Stimulated activated CD8-positive, alpha-beta memory T cell treated with anti-CD3 and anti-CD28 coated beads, Interleukin-2, amount 100 ng/mL, for 1 hour (primary cell): Measurements from ENCODE around the gene COG1.

Source experiments
- DNase-seq, 2 donors: peaks; one replicate each; pipeline ENCODE4 v3.0.0-alpha.2; 2020; ENCODE audit warnings: low read depth in 2 of 2

Gene COG1

DNA sequence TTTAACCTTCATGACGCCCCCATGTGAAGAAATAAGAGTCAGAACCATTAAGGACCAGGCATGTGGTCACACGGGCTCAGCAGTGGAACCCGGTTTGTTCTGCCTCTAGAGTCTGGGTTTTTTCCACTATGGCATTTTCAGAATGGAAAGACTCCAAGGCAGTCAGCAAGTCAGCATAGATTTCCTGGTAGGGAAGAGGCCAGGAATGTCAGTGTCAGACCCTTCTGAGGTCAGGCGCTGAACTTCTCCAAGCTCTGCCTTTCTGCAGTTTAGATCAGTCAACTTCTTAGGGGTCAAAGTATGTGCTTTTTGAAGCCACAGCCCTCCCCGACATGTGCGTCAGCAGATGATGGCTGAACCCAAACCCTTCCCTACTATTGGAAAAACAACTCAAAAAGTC, 24.2 kb upstream of the COG1 start:
- no peak for DNase-seq

- DNase-seq: no peak
Measured at GRCh38 chr17:73170324-73170723, 22.5 kb upstream of the COG1 start.

DNA sequence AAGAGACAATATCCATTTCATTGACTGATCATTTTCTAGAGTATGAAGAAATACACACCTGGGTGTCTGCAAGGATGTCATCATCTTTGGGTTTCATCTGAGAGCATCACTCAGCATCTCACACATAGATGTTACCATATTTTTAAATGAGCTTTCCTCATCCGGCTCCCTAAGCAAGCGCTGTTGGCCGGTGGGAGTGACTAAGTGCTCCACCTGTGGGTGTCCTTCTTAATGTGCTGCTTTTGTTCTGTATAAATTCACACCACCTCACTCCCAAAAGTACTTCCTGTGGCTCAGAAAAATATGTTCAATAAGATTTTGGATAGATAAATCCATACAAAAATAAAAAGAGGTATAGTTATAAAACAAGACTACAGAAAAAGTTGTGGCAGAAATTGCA, 20.6 kb upstream of the COG1 start:
- no peak for DNase-seq

GRCh38 chr17:73174126-73174525, 18.7 kb upstream of the COG1 start:
- no peak for DNase-seq

GRCh38 chr17:73175962-73176565, 16.8 kb upstream of the COG1 start:
- no peak for DNase-seq

- no peak for DNase-seq
Measured at GRCh38 chr17:73179387-73179786, 13.5 kb upstream of the COG1 start.

DNA sequence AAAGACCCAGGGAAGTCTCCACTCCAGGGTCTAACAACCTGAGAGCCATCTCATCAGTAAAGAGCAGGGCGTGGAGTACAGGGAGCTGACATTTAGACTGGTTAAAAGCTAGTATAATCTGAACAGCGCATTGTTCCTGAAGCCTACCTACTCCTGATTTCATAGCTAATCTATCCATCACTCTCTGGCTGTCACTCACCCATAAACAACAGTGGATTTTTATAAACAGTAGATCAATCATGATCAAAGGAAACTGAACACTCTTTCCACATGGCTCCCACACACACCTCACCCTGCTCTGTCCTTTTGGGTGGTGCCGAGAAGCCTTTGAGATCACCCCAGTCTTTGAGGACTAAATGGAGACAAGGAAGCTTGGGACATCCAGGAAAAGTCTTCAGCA, 13.0 kb upstream of the COG1 start:
- no peak for DNase-seq

- DNase-seq: no peak
Measured at GRCh38 chr17:73182616-73183310, 10.1 kb upstream of the COG1 start.

- no peak for DNase-seq
Measured at GRCh38 chr17:73184136-73184993, 8.5 kb upstream of the COG1 start.

DNA sequence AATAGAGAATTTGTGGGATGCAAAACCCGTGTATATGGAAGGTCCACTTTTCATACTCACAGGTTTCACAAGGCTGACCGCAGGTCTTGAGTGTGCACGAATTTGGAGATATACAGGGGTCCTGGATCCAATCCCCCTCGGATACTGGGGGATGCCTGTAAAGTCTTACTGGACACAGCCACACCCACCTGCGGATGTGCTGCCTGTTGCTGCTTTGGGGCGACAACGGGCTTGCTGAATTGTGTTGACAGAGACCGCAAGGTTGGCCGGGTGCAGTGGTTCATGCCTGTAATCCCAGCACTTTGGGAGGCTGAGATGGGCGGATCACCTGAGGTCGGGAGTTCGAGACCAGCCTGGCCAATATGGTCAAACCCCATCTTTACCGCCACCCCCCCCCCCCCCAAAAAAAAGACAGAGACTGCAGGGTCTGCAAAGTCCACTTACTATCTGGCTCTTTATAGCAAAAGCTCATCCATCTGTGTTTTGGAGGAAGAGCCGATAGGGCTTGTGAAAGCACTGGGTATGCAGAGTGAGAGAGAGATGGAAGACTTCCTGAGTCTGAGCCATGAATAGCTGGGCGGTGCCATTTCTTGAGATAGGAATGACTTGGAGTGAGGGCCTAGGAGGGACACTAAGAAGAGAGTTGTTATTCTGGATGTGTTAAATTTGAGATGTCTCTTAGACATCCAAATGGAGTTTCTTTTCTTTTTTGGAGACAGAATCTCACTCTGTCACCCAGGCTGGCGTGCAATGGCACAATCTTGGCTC, 6.4 kb upstream of the COG1 start:
- DNase-seq: no peak

DNA sequence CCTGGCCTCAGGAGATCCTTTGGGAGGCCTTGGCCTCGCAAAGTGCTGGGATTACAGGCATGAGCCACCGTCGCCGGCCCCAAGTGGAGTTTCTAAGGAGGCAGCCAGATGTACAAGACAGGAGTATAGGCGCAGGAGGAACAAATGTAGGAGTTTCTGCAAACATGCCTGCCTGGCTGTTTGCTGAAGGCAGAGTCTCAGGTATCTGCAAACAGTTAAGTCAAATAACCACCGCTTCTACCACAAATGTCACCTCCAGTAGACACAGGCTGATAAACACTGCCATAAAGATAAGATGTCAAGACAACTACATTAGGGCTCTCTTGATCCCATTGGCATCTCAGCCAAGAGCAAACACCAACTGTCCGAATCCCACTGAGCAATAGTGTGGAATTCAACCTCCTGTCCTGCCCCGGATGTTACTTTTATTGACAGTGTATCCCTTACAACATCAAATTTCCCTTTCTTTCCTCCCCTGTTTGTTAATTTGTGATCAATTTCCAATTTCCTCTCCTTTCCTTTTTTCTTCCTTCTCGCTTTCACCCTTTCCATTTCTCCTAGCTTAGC, 5.6 kb upstream of the COG1 start:
- DNase-seq: no peak

DNA sequence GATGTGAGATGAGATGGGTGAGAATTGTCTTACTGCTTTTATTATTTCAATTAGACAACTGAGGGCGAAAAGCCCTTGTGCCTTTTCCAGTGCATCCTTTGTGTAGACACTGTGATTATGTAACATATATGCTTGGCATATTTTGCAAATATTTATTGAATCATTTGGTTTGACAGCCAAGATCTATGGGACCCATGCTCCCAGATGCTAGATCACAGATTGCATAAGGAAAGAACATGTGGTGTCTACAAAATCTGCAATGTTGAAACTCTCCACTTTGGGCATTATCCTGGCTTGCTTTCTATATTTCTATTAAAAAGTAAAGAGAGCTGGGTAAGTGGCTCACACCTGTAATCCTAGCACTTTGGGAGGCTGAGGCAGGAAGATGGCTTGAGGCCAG, 4.8 kb upstream of the COG1 start:
- no peak for DNase-seq

DNA sequence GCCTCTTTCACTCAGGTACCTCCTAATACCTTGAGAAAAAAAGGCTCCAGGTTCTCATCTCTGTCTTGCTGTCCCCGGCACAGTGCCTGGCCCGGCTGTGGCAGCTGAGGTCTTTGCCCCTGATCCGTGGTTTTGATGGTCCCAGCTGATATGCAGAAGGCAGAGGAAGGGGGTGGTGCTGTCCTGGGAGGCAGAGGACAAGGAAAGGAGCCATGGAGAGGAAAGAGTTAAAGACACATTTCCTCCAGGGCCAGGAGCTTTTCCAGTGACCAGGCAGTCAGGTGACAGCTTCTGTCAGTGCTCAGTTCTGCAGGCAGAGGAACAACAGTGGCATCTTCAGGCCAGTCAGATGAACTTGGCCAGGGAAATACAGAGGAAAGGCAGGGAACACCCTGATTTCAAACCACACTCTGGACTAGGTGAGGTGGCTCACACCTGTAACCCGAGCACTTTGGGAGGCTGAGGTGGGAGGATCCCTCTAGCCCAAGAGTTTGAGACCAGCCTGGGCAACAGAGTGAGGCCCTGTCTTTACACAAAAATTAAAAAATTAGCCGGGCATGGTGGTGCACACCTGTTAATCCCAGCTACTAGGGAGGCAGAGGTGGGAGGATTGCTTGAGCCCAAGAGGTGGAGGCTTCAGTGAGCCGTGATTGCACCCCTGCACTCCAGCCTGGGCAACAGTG, 3.3 kb upstream of the COG1 start:
- no peak for DNase-seq

GRCh38 chr17:73191443-73192205, 1.2 kb upstream of the COG1 start:
- DNase-seq: peak in 1 of 2 donors; percentile 48

- peak in 1 of 2 donors; percentile 35 for DNase-seq
Measured at GRCh38 chr17:73192206-73192893, 505 bp upstream of the COG1 start.

GRCh38 chr17:73194514-73195222, 1.8 kb downstream of the COG1 start:
- DNase-seq: no peak

DNA sequence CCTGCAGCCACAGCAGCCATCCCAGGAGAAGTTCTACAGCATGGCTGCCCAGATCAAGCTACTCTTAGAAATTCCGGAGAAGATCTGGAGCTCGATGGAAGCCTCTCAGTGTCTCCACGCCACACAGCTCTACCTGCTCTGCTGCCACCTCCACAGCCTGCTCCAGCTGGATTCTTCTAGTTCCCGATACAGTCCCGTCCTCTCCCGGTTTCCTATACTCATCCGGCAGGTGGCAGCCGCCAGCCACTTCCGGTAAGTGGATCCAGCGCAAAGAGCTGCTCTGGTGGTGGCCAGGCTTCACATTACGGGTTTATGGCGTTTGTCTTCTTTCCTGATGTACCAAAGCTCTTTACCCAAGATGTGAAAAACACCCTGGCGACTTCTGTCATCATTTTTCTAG, 3.6 kb downstream of the COG1 start:
- no peak for DNase-seq

DNA sequence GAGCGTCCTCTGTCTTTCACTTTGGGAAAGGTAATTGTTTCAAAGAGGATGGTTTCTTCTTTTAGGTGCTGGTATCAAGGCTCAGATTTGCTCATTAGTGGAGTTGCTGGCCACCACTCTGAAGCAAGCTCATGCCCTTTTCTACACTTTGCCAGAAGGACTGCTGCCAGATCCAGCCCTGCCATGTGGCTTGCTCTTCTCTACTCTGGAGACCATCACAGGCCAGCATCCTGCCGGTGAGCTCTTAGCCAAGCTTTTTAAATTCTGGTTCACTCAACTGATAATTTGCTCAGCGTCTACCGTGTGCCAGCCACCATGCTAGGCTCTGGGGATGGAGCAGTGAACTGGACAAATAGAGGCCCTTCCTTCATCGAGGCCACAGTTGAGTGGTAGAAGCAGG, 4.3 kb downstream of the COG1 start:
- DNase-seq: no peak
